Vagina (tissue), 2 donors: ENCODE measurements around the gene USP43.

ENCODE experiments used
- CTCF ChIP-seq, 3 experiments: fragments of 450-650 bp in 2 of 3; fragments of 200-600 bp in 1 of 3; sonication (generic) in 1 of 3; IDR thresholded peaks; one replicate each; pipeline ENCODE4 v1.5.1; 2017 to 2019; ENCODE audit warnings: antibody characterized with exemption in 3 of 3, mild to moderate bottlenecking in 2 of 3, moderate library complexity in 2 of 3
- POLR2A ChIP-seq, 2 donors: fragments of 450-650 bp; IDR thresholded peaks; one replicate each; pipeline ENCODE4 v1.6.1; 2017; ENCODE audit warnings: antibody characterized with exemption in 2 of 2, mild to moderate bottlenecking in 2 of 2, moderate library complexity in 2 of 2

- no peak for TF ChIP-seq CTCF (IDR thresholded peaks at IDR 0.05)
- TF ChIP-seq POLR2A (IDR thresholded peaks at IDR 0.05): no peak
Observed at GRCh38 chr17:9700754-9701476, 55.6 kb downstream of the USP43 start.
